Measurements from ENCODE around the gene RAI14.

DNA sequence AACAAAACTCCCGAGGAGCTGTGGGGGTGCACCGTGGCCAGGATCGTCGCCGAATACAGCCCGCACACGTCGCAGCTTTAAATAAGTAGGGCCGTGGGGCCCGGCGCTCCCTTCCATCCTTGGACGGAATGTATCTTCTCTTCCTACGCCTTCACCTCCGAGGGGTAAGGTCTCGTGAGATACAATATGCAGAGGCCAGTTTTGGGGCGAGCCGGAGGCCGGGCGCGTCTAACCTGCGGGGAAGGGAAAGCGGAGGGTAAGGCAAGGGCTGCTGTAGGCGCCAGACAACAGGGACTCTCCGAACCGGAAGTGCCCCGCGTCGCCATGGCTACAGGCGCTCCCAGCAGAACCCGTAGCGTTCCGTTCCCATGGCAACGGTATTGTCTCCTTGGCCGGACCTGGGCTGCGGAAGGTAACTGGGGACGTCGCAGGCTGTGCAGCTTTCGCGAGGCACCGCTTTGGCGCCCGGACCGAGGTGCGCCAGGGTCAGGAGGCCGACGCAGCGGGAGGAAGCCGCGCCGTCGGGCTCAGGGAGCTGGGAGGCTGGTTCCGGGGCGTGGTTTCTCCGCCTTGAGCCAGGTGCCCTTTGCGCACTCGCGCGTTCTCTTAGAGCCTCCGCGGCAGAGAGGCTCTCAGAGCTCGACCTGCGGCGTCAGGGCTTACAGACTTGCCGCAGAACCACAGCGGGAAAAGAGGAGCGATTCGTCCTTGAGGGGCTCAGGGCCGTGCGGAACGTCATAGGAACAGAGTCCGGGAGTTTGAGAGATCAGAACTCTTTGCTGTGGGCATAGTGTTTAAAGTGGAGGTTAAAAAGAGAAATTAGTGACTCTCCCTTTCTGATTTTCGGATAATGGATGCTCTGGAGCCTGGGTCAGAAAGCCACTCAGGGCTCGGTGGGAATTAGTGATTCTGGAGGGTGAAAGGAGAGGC is 182.9 kb downstream of the RAI14 start, which contains the start of gene TTC23L:
- TF ChIP-seq CTCF (IDR thresholded peaks at IDR 0.05 in 4 of 5, conservative IDR thresholded peaks at IDR 0.05 in 1 of 5) (no peak), POLR2A (IDR thresholded peaks at IDR 0.05) (no peak)
